HepG2 (cell line): ENCODE data around the gene BCL2L2. TPM values are rescaled to one million over a fixed set of nuclear protein-coding genes. Genes with fewer than 3 reads are reported as not detected.
A peak's percentile ranks its signal among the peaks of the same experiment; 100 is the strongest.

Source experiments
- ARHGAP35 ChIP-seq: sonication (generic); formaldehyde crosslinking; IDR thresholded peaks from 2 replicates; pipeline ENCODE4 v1.9.0; 2022; ENCODE audit warnings: mild to moderate bottlenecking, inconsistent platforms, moderate library complexity, missing genetic modification reagents, borderline replicate concordance
- BCL6 ChIP-seq: IDR thresholded peaks from 2 replicates; pipeline ENCODE4 v1.6.1; 2016; ENCODE audit warnings: missing genetic modification reagents, missing compliant biosample characterization
- DRAP1 ChIP-seq: IDR thresholded peaks from 2 replicates; pipeline ENCODE4 v1.6.1; 2016; ENCODE audit warnings: missing genetic modification reagents, missing compliant biosample characterization
- MAX ChIP-seq: IDR thresholded peaks from 2 replicates; pipeline ENCODE4 v1.6.1; 2012; ENCODE audit warnings: inconsistent platforms
- PHF21A ChIP-seq: sonication (generic); formaldehyde crosslinking; IDR thresholded peaks from 2 replicates; pipeline ENCODE4 v1.5.0; 2020; ENCODE audit warnings: mild to moderate bottlenecking, missing genetic modification reagents
- RNF219 ChIP-seq: sonication (generic); formaldehyde crosslinking; IDR thresholded peaks from 2 replicates; pipeline ENCODE4 v1.5.0; 2020; ENCODE audit warnings: mild to moderate bottlenecking, missing genetic modification reagents
- SETDB1 ChIP-seq: sonication (generic); formaldehyde crosslinking; IDR thresholded peaks from 2 replicates; pipeline ENCODE4 v1.5.1; 2020; ENCODE audit warnings: missing genetic modification reagents, mild to moderate bottlenecking, borderline replicate concordance
- SPEN ChIP-seq: sonication (generic); formaldehyde crosslinking; IDR thresholded peaks from 2 replicates; pipeline ENCODE4 v1.5.1; 2020; ENCODE audit warnings: low read depth, mild to moderate bottlenecking, missing genetic modification reagents
- WIZ ChIP-seq: sonication (generic); formaldehyde crosslinking; IDR thresholded peaks from 2 replicates; pipeline ENCODE4 v1.5.1; 2020; ENCODE audit warnings: mild to moderate bottlenecking, missing genetic modification reagents
- YY1 ChIP-seq: IDR thresholded peaks from 2 replicates; pipeline ENCODE4 v1.6.1; 2011; ENCODE audit warnings: low read length, low read depth, moderate library complexity, mild to moderate bottlenecking; ENCODE audit not compliant: insufficient read depth, insufficient replicate concordance
- ZFP1 ChIP-seq: IDR thresholded peaks from 2 replicates; pipeline ENCODE4 v1.6.1; 2016
- ZFP90 ChIP-seq: sonication (generic); formaldehyde crosslinking; IDR thresholded peaks from 2 replicates; pipeline ENCODE4 v1.8.0; 2022; ENCODE audit warnings: missing genetic modification reagents, mild to moderate bottlenecking, inconsistent platforms, borderline replicate concordance
- ZNF33A ChIP-seq: sonication (generic); formaldehyde crosslinking; IDR thresholded peaks from 2 replicates; pipeline ENCODE4 v1.5.1; 2020; ENCODE audit warnings: missing genetic modification reagents, mild to moderate bottlenecking, moderate library complexity, borderline replicate concordance
- ZNF430 ChIP-seq: sonication (generic); formaldehyde crosslinking; IDR thresholded peaks from 2 replicates; pipeline ENCODE4 v1.9.0; 2021; ENCODE audit warnings: mild to moderate bottlenecking, missing genetic modification reagents
- ZNF431 ChIP-seq: sonication (generic); formaldehyde crosslinking; IDR thresholded peaks from 2 replicates; pipeline ENCODE4 v1.9.0; 2022; ENCODE audit warnings: missing genetic modification reagents, low read depth, mild to moderate bottlenecking, borderline replicate concordance
- ZNF556 ChIP-seq: sonication (generic); formaldehyde crosslinking; IDR thresholded peaks from 2 replicates; pipeline ENCODE4 v1.4.0; 2020; ENCODE audit warnings: mild to moderate bottlenecking, missing genetic modification reagents, borderline replicate concordance
- ZNF746 ChIP-seq: sonication (generic); formaldehyde crosslinking; IDR thresholded peaks from 2 replicates; pipeline ENCODE4 v1.8.0; 2022; ENCODE audit warnings: mild to moderate bottlenecking, missing genetic modification reagents
- ZNF749 ChIP-seq: sonication (generic); formaldehyde crosslinking; IDR thresholded peaks from 2 replicates; pipeline ENCODE4 v1.8.0; 2022; ENCODE audit warnings: mild to moderate bottlenecking, missing genetic modification reagents, moderate library complexity, borderline replicate concordance
- polyA plus RNA-seq, 8 experiments: library from polyadenylated mRNA; depleted of rRNA in 3 of 8; stranded (reverse) in 7 of 8; unstranded in 1 of 8; fragments of >200 nt; fragmentation: Illumina TruSeq in 4 of 8; extraction: Trizol in 4 of 8; gene quantifications; 2 replicates each; pipeline versions ENCODE4 v1.2.1 to v1.2.3, GENCODE V29; 2011 to 2016; ENCODE audit warnings: low read depth in 4 of 8, missing spikeins in 1 of 8, mixed read lengths in 1 of 8; ENCODE audit not compliant: insufficient read depth in 1 of 8
- total RNA-seq, 5 experiments: library from RNA; depleted of rRNA; stranded (reverse); fragments of >200 nt; fragmentation: Illumina TruSeq; extraction: Trizol; gene quantifications; 2 replicates each; pipeline ENCODE4 v1.2.3, GENCODE V29; 2016; ENCODE audit warnings: low read depth in 1 of 5
- TF ChIP-seq, protein P1 (sequence below), 2 experiments: sonication (generic) in 1 of 2; formaldehyde crosslinking in 1 of 2; IDR thresholded peaks; 2 replicates each; pipeline versions ENCODE4 v1.4.0 to v1.6.1; 2016 to 2020; ENCODE audit warnings: borderline replicate concordance in 1 of 2, low read depth in 1 of 2, mild to moderate bottlenecking in 1 of 2, missing genetic modification reagents in 1 of 2

BCL2L2 gene
- total and polyA plus RNA-seq, 2 of the 13 experiments (the other 11 are each of a cell fraction or from before 2014, with no cell fraction given), result 28.1 to 49.8 TPM

- peak; percentile 94; the same call in 1 of the 2 replicates for TF ChIP-seq WIZ
- TF ChIP-seq ZNF749 (CRISPR knock-in tag), result no peak
- peak; percentile 85; the same call in 1 of the 2 replicates for TF ChIP-seq ZNF431 (CRISPR knock-in tag)
- no peak for TF ChIP-seq SETDB1
- TF ChIP-seq ARHGAP35 (CRISPR knock-in tag), result peak; percentile 66
- peak; percentile 11 for TF ChIP-seq MAX
- TF ChIP-seq ZNF430 (CRISPR knock-in tag), result peak; percentile 88; the same call in 1 of the 2 replicates
- TF ChIP-seq YY1, result peak; percentile 84
- TF ChIP-seq ZNF746 (CRISPR knock-in tag), result peak; percentile 61
- TF ChIP-seq ZNF556 (CRISPR knock-in tag), result peak; percentile 96
- peak; percentile 23; the same call in 1 of the 2 replicates for TF ChIP-seq ZFP1 (CRISPR knock-in tag)
- TF ChIP-seq ZFP90, result peak; percentile 91
- TF ChIP-seq RNF219, result no peak
- peak; percentile 7 for TF ChIP-seq BCL6 (CRISPR knock-in tag)
- peak; percentile 95 for TF ChIP-seq DRAP1
- no peak for TF ChIP-seq ZNF33A (CRISPR knock-in tag)
- peak; percentile 99 for TF ChIP-seq PHF21A (CRISPR knock-in tag)
- TF ChIP-seq SPEN (CRISPR knock-in tag), result peak; percentile 95
- TF ChIP-seq, protein P1, sequence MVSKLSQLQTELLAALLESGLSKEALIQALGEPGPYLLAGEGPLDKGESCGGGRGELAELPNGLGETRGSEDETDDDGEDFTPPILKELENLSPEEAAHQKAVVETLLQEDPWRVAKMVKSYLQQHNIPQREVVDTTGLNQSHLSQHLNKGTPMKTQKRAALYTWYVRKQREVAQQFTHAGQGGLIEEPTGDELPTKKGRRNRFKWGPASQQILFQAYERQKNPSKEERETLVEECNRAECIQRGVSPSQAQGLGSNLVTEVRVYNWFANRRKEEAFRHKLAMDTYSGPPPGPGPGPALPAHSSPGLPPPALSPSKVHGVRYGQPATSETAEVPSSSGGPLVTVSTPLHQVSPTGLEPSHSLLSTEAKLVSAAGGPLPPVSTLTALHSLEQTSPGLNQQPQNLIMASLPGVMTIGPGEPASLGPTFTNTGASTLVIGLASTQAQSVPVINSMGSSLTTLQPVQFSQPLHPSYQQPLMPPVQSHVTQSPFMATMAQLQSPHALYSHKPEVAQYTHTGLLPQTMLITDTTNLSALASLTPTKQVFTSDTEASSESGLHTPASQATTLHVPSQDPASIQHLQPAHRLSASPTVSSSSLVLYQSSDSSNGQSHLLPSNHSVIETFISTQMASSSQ (IDR thresholded peaks at IDR 0.05; ENCODE audit: low read depth), result 0 out of 2 replicates have a peak, but pooled peaks have one; percentile 22
- TF ChIP-seq, protein P1 (CRISPR knock-in tag; IDR thresholded peaks at IDR 0.05; ENCODE audit: borderline replicate concordance), result peak; percentile 66
Observed at GRCh38 chr14:23286020-23286901, 20.4 kb upstream of the BCL2L2 start, which contains the start of gene HOMEZ (continued).
